Measurements from ENCODE around the gene CMTM4.
"Not testable (repeated sequence)": the region's sequence is repeated elsewhere in the genome, so short reads cannot be mapped to it uniquely, and the experiment has no call there.

Gene CMTM4

GRCh38 chr16:66611911-66612310, 84.6 kb downstream of the CMTM4 start:
- not testable (repeated sequence) for H2BK120ac ChIP-seq (ENCODE audit: low read depth, low read length); H3K9ac ChIP-seq (ENCODE audit: low read depth, low read length, poor library complexity); H4K91ac ChIP-seq (ENCODE audit: low read depth, low read length, poor library complexity); H3K4me2 ChIP-seq (ENCODE audit: insufficient read depth, low read length, poor library complexity, severe bottlenecking); H2BK12ac ChIP-seq (ENCODE audit: low read length); H2BK15ac ChIP-seq (ENCODE audit: low read length); H3K27ac ChIP-seq (replicated peaks; ENCODE audit: low read length); H2BK5ac ChIP-seq (ENCODE audit: low read length); H3K4me3 ChIP-seq (ENCODE audit: low read length in 2 of 2); H2AFZ ChIP-seq (ENCODE audit: low read length); H4K8ac ChIP-seq (ENCODE audit: low read depth, low read length); H3K23ac ChIP-seq (ENCODE audit: low read depth, low read length, poor library complexity); H3K18ac ChIP-seq (ENCODE audit: low read length); H2AK5ac ChIP-seq (ENCODE audit: low read depth, low read length); H3K14ac ChIP-seq (ENCODE audit: low read length); H3K4ac ChIP-seq (ENCODE audit: low read length); DNase-seq (ENCODE audit: low spot score); H3K27me3 ChIP-seq (ENCODE audit: control insufficient read depth in 3 of 3, insufficient read depth in 3 of 3, low read depth in 1 of 3, low read length in 3 of 3)
- peaks cover 19% of the 10 kb centered on the region for H3K79me1 ChIP-seq (ENCODE audit: low read depth, low read length)
- H3K4me1 ChIP-seq (ENCODE audit: control insufficient read depth in 2 of 2, insufficient read depth in 1 of 2, low read depth in 1 of 2, low read length in 2 of 2): peaks cover 6 to 11% of the 10 kb centered on the region in 2 donors
- H3K36me3 ChIP-seq (replicated peaks in 1 of 2; ENCODE audit: control insufficient read depth in 2 of 2, insufficient read depth in 2 of 2, low read length in 2 of 2): peaks cover 53 to 87% of the 10 kb centered on the region in 2 donors
- H3K9me3 ChIP-seq (replicated peaks in 1 of 2; ENCODE audit: control insufficient read depth in 2 of 2, insufficient read depth in 1 of 2, low read depth in 1 of 2, low read length in 2 of 2): peaks cover 11 to 18% of the 10 kb centered on the region in 2 donors
- WGBS, 2 donors (ENCODE audit: extremely low coverage in 2 of 2, insufficient read length in 2 of 2, insufficient replicate concordance in 1 of 2): no CpG with 5 or more reads among the region's 8 CpGs

- WGBS, 2 donors (ENCODE audit: extremely low coverage in 2 of 2, insufficient read length in 2 of 2, insufficient replicate concordance in 1 of 2): no CpG with 5 or more reads among the region's 14 CpGs
- Histone ChIP-seq H3K4me2 (ENCODE audit: insufficient read depth, low read length, poor library complexity, severe bottlenecking) (no peak overlapping the region), H3K27ac (replicated peaks; ENCODE audit: low read length) (no peak overlapping the region), H3K14ac (ENCODE audit: low read length) (no peak overlapping the region), H3K4ac (ENCODE audit: low read length) (no peak overlapping the region), H2BK15ac (ENCODE audit: low read length) (no peak overlapping the region), H2BK12ac (ENCODE audit: low read length) (no peak overlapping the region), H3K27me3 (ENCODE audit: control insufficient read depth in 3 of 3, insufficient read depth in 3 of 3, low read depth in 1 of 3, low read length in 3 of 3) (no peaks in the 10 kb centered on the region), H3K23ac (ENCODE audit: low read depth, low read length, poor library complexity) (peak overlapping the region; percentile 47), H2AK5ac (ENCODE audit: low read depth, low read length) (no peak overlapping the region), H4K91ac (ENCODE audit: low read depth, low read length, poor library complexity) (no peak overlapping the region), H3K9me3 (replicated peaks in 1 of 2; ENCODE audit: control insufficient read depth in 2 of 2, insufficient read depth in 1 of 2, low read depth in 1 of 2, low read length in 2 of 2) (peaks cover 11 to 18% of the 10 kb centered on the region in 2 donors), H2AFZ (ENCODE audit: low read length) (no peak overlapping the region), H4K8ac (ENCODE audit: low read depth, low read length) (no peak overlapping the region), H3K18ac (ENCODE audit: low read length) (no peak overlapping the region), H3K36me3 (replicated peaks in 1 of 2; ENCODE audit: control insufficient read depth in 2 of 2, insufficient read depth in 2 of 2, low read length in 2 of 2) (peaks cover 53 to 87% of the 10 kb centered on the region in 2 donors), H3K4me1 (ENCODE audit: control insufficient read depth in 2 of 2, insufficient read depth in 1 of 2, low read depth in 1 of 2, low read length in 2 of 2) (peaks cover 12 to 16% of the 10 kb centered on the region in 2 donors), H3K4me3 (ENCODE audit: low read length in 2 of 2) (no peak overlapping the region), H2BK120ac (ENCODE audit: low read depth, low read length) (no peak overlapping the region), H3K79me1 (ENCODE audit: low read depth, low read length) (peaks cover 28% of the 10 kb centered on the region), H2BK5ac (ENCODE audit: low read length) (no peak overlapping the region), H3K9ac (ENCODE audit: low read depth, low read length, poor library complexity) (peak overlapping the region; percentile 34)
- no peak for DNase-seq (ENCODE audit: low spot score)
Observed at GRCh38 chr16:66610111-66610820, 86.3 kb downstream of the CMTM4 start.

GRCh38 chr16:66609139-66609510, 87.4 kb downstream of the CMTM4 start:
- Histone ChIP-seq H3K4me1 (ENCODE audit: control insufficient read depth in 2 of 2, insufficient read depth in 1 of 2, low read depth in 1 of 2, low read length in 2 of 2) (peaks cover 12 to 16% of the 10 kb centered on the region in 2 donors), H2BK120ac (ENCODE audit: low read depth, low read length) (no peak overlapping the region), H3K4me2 (ENCODE audit: insufficient read depth, low read length, poor library complexity, severe bottlenecking) (no peak overlapping the region), H2BK5ac (ENCODE audit: low read length) (no peak overlapping the region), H4K91ac (ENCODE audit: low read depth, low read length, poor library complexity) (no peak overlapping the region), H3K4ac (ENCODE audit: low read length) (no peak overlapping the region), H4K8ac (ENCODE audit: low read depth, low read length) (no peak overlapping the region), H3K27ac (replicated peaks; ENCODE audit: low read length) (no peak overlapping the region), H2AK5ac (ENCODE audit: low read depth, low read length) (peak overlapping the region; percentile 49), H3K4me3 (ENCODE audit: low read length in 2 of 2) (no peak overlapping the region), H3K9me3 (replicated peaks in 1 of 2; ENCODE audit: control insufficient read depth in 2 of 2, insufficient read depth in 1 of 2, low read depth in 1 of 2, low read length in 2 of 2) (peaks cover 8 to 15% of the 10 kb centered on the region in 2 donors), H2BK15ac (ENCODE audit: low read length) (peak overlapping the region; percentile 72), H3K36me3 (replicated peaks in 1 of 2; ENCODE audit: control insufficient read depth in 2 of 2, insufficient read depth in 2 of 2, low read length in 2 of 2) (peaks cover 49 to 76% of the 10 kb centered on the region in 2 donors), H3K23ac (ENCODE audit: low read depth, low read length, poor library complexity) (no peak overlapping the region), H3K9ac (ENCODE audit: low read depth, low read length, poor library complexity) (no peak overlapping the region), H3K27me3 (ENCODE audit: control insufficient read depth in 3 of 3, insufficient read depth in 3 of 3, low read depth in 1 of 3, low read length in 3 of 3) (no peaks in the 10 kb centered on the region), H3K79me1 (ENCODE audit: low read depth, low read length) (peaks cover 28% of the 10 kb centered on the region), H2AFZ (ENCODE audit: low read length) (no peak overlapping the region), H3K18ac (ENCODE audit: low read length) (peak overlapping the region; percentile 48), H2BK12ac (ENCODE audit: low read length) (no peak overlapping the region), H3K14ac (ENCODE audit: low read length) (no peak overlapping the region)
- no CpG with 5 or more reads among the region's 12 CpGs for WGBS, 2 donors (ENCODE audit: extremely low coverage in 2 of 2, insufficient read length in 2 of 2, insufficient replicate concordance in 1 of 2)
- no peak for DNase-seq (ENCODE audit: low spot score)

- H3K4me2 ChIP-seq (ENCODE audit: insufficient read depth, low read length, poor library complexity, severe bottlenecking): no peak overlapping the region
- no peak overlapping the region for H3K23ac ChIP-seq (ENCODE audit: low read depth, low read length, poor library complexity)
- no peaks in the 10 kb centered on the region for H3K27me3 ChIP-seq (ENCODE audit: control insufficient read depth in 3 of 3, insufficient read depth in 3 of 3, low read depth in 1 of 3, low read length in 3 of 3)
- no peak overlapping the region for H2BK5ac ChIP-seq (ENCODE audit: low read length)
- no peak overlapping the region for H3K14ac ChIP-seq (ENCODE audit: low read length)
- no peak overlapping the region for H3K4ac ChIP-seq (ENCODE audit: low read length)
- peaks cover 28% of the 10 kb centered on the region for H3K79me1 ChIP-seq (ENCODE audit: low read depth, low read length)
- no peak overlapping the region for H3K9ac ChIP-seq (ENCODE audit: low read depth, low read length, poor library complexity)
- peaks cover 8 to 10% of the 10 kb centered on the region in 2 donors for H3K9me3 ChIP-seq (replicated peaks in 1 of 2; ENCODE audit: control insufficient read depth in 2 of 2, insufficient read depth in 1 of 2, low read depth in 1 of 2, low read length in 2 of 2)
- H2AFZ ChIP-seq (ENCODE audit: low read length): no peak overlapping the region
- peaks cover 45 to 69% of the 10 kb centered on the region in 2 donors for H3K36me3 ChIP-seq (replicated peaks in 1 of 2; ENCODE audit: control insufficient read depth in 2 of 2, insufficient read depth in 2 of 2, low read length in 2 of 2)
- DNase-seq (ENCODE audit: low spot score): peak; percentile 74
- H4K91ac ChIP-seq (ENCODE audit: low read depth, low read length, poor library complexity): no peak overlapping the region
- peak overlapping the region; percentile 59 for H3K18ac ChIP-seq (ENCODE audit: low read length)
- peaks cover 12 to 20% of the 10 kb centered on the region in 2 donors for H3K4me1 ChIP-seq (ENCODE audit: control insufficient read depth in 2 of 2, insufficient read depth in 1 of 2, low read depth in 1 of 2, low read length in 2 of 2)
- no peak overlapping the region for H4K8ac ChIP-seq (ENCODE audit: low read depth, low read length)
- peak overlapping the region; percentile 72 for H2BK15ac ChIP-seq (ENCODE audit: low read length)
- H3K4me3 ChIP-seq (ENCODE audit: low read length in 2 of 2): no peak overlapping the region
- peak overlapping the region; percentile 49 for H2AK5ac ChIP-seq (ENCODE audit: low read depth, low read length)
- no peak overlapping the region for H2BK120ac ChIP-seq (ENCODE audit: low read depth, low read length)
- H3K27ac ChIP-seq (replicated peaks; ENCODE audit: low read length): peak overlapping the region; percentile 43
- no peak overlapping the region for H2BK12ac ChIP-seq (ENCODE audit: low read length)
- WGBS, 2 donors (ENCODE audit: extremely low coverage in 2 of 2, insufficient read length in 2 of 2, insufficient replicate concordance in 1 of 2): no CpG with 5 or more reads among the region's 17 CpGs
Observed at GRCh38 chr16:66608241-66609138, 88.1 kb downstream of the CMTM4 start.

All from neuronal stem cell (in vitro differentiated cells).